Raji (cell line): Measurements from ENCODE around the gene PSAP.

ENCODE experiments used
- POLR2A ChIP-seq: IDR thresholded peaks from 2 replicates; pipeline ENCODE4 v1.6.1; 2011; ENCODE audit warnings: low read depth, low read length, control low read depth; ENCODE audit not compliant: insufficient read depth

Gene PSAP

GRCh38 chr10:71778071-71778825, 72.8 kb downstream of the PSAP start:
- no peak for TF ChIP-seq POLR2A

GRCh38 chr10:71777213-71777985, 73.7 kb downstream of the PSAP start:
- TF ChIP-seq POLR2A: no peak

GRCh38 chr10:71776481-71776925, 74.5 kb downstream of the PSAP start:
- TF ChIP-seq POLR2A: no peak

GRCh38 chr10:71774916-71775702, 75.9 kb downstream of the PSAP start:
- no peak for TF ChIP-seq POLR2A

- TF ChIP-seq POLR2A: no peak
Measured at GRCh38 chr10:71773221-71773971, 77.7 kb downstream of the PSAP start, which contains the start of gene VSIR. VSIR (minus strand) TSS chr10:71773520; CDS start chr10:71773439, 81 bp downstream.

- TF ChIP-seq POLR2A: no peak
Measured at GRCh38 chr10:71772832-71773220, 78.2 kb downstream of the PSAP start.

GRCh38 chr10:71771821-71772617, 79.0 kb downstream of the PSAP start:
- TF ChIP-seq POLR2A: no peak

GRCh38 chr10:71771204-71771603, 79.8 kb downstream of the PSAP start:
- no peak for TF ChIP-seq POLR2A

- TF ChIP-seq POLR2A: no peak
Measured at GRCh38 chr10:71770789-71771188, 80.3 kb downstream of the PSAP start.

GRCh38 chr10:71770255-71770654, 80.8 kb downstream of the PSAP start:
- no peak for TF ChIP-seq POLR2A

- TF ChIP-seq POLR2A: no peak
Measured at GRCh38 chr10:71769279-71769823, 81.7 kb downstream of the PSAP start.

- no peak for TF ChIP-seq POLR2A
Measured at GRCh38 chr10:71767420-71768035, 83.5 kb downstream of the PSAP start.

- TF ChIP-seq POLR2A: no peak
Measured at GRCh38 chr10:71766717-71767419, 84.2 kb downstream of the PSAP start.
